GM12801 (cell line): ENCODE results near the gene DNM3.

Experiments used
- TF ChIP-seq, protein P1 (sequence below): IDR thresholded peaks from one replicate; pipeline ENCODE4 v1.5.1; 2011; ENCODE audit warnings: control low read depth; ENCODE audit not compliant: insufficient read length; ENCODE audit errors: extremely low read depth

Gene DNM3

DNA sequence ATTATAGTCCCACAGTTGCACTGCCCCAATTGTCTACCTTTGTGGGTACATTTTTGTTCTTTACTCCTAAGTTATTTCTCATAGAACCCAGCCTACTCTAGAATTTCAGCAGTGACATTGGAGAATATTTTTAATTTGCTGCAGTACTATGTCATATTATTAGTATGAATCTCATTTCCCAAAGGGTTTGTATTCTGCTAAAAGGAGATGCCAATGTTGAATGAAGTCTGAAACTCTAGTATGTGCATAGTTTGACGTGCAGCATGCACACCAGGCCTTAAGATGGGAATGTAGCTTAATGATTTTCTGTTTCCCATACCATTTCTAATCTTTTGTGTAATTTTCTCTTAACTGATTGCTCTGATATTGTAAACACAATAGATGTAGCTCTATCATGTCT lies 568.7 kb downstream of the DNM3 start:
- TF ChIP-seq, protein P1, sequence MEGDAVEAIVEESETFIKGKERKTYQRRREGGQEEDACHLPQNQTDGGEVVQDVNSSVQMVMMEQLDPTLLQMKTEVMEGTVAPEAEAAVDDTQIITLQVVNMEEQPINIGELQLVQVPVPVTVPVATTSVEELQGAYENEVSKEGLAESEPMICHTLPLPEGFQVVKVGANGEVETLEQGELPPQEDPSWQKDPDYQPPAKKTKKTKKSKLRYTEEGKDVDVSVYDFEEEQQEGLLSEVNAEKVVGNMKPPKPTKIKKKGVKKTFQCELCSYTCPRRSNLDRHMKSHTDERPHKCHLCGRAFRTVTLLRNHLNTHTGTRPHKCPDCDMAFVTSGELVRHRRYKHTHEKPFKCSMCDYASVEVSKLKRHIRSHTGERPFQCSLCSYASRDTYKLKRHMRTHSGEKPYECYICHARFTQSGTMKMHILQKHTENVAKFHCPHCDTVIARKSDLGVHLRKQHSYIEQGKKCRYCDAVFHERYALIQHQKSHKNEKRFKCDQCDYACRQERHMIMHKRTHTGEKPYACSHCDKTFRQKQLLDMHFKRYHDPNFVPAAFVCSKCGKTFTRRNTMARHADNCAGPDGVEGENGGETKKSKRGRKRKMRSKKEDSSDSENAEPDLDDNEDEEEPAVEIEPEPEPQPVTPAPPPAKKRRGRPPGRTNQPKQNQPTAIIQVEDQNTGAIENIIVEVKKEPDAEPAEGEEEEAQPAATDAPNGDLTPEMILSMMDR, result no peak

DNA sequence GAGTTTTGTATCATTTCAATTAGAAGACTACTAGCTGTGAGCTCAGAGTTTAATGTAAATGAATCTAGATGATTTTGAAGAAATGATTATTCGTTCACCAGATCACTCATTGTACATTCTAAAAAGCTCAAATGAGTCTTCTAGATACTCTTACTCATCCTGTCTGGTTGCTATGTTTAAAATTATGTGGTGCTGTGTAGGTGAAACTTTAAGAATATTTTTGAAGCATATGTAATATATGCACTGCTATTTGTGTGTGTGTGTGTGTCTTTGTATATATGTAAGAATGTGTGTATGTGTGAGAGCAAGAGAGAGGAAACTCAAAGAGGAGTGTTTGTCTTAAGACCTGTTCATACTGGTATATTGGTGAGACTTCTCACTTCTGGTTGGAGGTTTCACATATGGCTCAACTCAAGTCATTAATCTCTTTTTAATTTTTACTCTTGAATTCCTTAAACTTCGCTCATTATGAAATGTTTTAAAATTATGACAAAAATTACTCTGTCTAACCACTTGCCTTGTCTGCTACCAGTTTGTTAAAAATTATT lies 570.6 kb downstream of the DNM3 start:
- TF ChIP-seq, protein P1, result no peak

DNA sequence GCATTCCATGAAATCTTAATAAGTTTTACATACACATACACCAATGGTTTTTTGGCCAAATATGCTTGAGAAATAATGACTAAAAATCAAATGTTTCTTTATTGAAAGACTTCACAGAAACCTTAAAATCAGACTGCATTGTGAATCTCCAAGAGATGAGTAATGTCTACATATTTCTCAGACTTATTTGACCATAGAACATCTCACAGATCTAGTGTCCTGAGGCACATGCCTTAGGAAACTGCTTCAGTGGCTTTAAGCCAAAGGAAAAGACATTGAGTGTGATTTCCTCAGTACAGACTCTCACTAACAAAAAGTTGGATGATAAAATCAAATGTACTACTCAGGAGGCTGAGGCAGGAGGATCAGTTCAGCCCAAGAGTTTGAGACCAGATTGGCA lies 573.0 kb downstream of the DNM3 start:
- TF ChIP-seq, protein P1, result no peak

DNA sequence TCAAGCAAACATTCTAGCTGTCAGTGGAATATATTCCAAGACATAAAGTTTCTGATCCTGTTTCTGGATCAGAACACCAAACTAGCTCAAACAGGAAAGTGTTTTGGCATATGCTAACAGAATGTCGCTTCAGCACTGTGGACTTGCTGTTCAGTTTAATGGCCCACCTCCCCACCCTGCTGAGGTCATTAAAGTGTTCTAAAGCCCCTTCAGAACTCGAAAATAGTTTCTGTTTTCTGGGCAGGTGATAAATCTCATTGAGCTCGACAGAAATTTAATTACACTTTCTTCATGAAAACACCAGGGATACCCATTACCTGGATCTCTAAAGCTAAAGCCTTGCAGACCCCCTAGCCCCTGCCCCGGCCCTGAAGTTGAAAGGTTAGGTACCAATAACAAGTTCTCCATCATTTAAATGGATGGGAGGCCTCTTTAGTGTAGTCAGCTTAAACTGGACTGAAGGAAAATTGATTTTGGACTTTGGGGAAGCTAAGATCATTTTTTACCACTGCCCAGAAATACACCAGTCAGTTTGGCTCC lies 575.3 kb downstream of the DNM3 start:
- TF ChIP-seq, protein P1, result no peak

DNA sequence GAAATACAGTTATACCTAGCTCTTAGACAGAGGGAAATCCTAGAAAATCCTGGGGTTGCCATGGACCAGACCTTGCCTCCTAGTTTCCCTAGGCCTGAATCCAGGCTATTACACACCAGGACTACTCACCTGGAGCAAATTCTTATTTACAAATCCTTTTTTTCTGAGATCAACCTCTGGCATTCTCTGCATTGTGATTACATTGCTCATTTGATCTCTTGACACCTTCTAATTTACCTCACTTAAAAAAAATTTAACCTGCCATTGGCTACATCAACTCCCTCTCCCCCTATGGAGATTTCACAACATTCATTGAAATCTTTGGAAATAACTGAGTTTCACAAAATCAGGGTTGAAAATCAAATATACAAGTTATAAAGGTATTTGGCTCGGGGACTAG lies 576.3 kb downstream of the DNM3 start:
- TF ChIP-seq, protein P1, result no peak

DNA sequence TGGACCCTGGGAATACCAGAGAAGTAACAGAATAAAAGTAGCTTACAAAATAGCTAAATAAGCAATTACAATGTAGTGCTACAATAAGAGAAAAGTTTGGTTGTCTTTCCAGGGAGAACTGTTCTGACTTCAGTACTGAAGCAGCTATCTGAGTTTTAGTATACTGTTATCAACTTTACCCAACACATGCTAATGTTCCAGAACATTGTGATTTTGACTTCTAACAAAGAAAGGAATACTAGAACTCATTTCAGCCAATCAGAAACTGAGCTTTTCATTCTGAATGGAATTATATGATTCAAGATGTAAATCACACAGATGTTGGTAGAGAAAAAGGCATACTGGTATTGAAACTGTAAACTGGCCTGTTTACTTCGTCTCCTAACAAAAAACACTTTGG lies 579.1 kb downstream of the DNM3 start, which contains the start of gene C1orf105:
Gene C1orf105, plus strand, starts transcription at position 301 of the 400 bp plus-strand sequence. CDS start 201 bp downstream, outside the sequence.
- TF ChIP-seq, protein P1, result no peak

DNA sequence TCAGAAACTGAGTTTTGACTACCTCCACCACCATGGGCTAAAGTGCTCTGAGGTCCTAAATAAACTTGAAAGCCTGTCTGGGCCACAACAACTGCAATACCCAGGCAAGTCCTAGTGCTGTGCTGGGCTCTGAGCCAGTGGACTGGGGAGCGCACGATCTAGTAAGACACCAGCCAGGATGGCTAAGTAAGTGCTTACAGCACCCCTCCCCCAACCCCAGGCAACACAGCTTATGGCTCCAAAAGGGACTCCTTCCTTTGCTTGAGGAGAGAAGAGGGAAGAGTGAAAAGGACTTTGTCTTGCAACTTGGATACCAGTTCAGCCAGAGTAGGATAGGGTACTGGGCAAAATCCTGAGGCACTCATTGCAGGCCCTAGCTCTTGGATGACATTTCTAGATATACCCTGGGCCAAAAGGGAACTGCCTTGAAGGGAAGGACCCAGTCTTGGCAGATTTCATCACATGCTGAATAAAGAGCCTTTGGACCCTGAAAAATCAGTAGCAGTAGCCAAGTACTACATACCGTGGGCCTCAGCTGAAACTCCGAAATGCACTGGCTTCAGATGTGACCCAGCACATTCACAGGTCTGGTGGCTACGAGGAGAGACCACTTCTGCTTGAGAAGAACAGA lies 580.8 kb downstream of the DNM3 start:
- TF ChIP-seq, protein P1, result no peak
